Activated CD4-positive, alpha-beta T cell treated with anti-CD3 and anti-CD28 coated beads, Interleukin-2, Interleukin-4, amounts not matched to agents 100 ng/mL and 50 ng/mL, durations not matched to agents 16 hours and 8 hours (primary cell): ENCODE measurements around the gene LEMD3.

Experiments
- DNase-seq: peaks from one replicate; pipeline ENCODE4 v3.0.0-alpha.2; 2020; ENCODE audit warnings: low spot score

LEMD3 gene

GRCh38 chr12:65170209-65170881 is 962 bp downstream of the LEMD3 start:
- DNase-seq: peak; percentile 66

GRCh38 chr12:65171073-65171472 is 1.7 kb downstream of the LEMD3 start:
- no peak for DNase-seq

DNA sequence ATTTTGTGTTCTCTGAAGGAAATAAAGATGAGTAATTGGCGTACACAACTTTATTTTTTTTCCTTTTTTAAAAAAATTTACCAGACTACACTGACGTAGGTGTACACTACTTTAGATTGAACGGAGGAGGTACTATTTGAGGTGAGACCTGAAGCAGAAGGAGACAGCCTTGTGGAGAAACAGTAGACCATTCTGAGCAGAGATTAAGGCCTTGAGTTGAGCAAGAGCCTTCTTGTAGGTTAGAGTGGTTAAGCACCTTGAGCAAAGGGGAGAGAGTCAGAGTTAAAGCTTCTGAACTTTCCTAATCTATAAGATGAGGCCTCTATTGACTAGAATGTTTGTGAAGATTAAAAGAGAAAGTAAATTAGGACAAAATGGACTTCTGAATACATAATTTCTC is 2.5 kb downstream of the LEMD3 start:
- no peak for DNase-seq

DNA sequence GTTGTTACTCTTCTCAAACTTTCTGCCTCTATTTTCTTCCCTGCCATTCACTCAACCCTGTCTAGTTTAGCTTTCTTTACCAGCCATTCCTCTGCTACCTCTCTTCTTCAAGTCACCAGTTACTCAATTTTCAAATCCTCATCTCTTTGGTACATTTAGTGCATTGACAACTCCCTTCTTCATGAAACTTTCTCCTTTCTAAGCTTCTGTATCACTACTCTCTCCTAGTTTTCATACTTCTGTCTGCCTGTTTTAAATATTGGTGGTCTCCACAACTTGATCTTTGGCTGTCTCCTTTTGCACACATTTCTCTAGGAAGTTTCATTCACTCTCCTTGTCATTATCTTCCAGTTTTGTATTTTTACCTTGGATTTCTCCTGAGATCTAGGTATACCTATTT is 6.0 kb downstream of the LEMD3 start:
- no peak for DNase-seq

DNA sequence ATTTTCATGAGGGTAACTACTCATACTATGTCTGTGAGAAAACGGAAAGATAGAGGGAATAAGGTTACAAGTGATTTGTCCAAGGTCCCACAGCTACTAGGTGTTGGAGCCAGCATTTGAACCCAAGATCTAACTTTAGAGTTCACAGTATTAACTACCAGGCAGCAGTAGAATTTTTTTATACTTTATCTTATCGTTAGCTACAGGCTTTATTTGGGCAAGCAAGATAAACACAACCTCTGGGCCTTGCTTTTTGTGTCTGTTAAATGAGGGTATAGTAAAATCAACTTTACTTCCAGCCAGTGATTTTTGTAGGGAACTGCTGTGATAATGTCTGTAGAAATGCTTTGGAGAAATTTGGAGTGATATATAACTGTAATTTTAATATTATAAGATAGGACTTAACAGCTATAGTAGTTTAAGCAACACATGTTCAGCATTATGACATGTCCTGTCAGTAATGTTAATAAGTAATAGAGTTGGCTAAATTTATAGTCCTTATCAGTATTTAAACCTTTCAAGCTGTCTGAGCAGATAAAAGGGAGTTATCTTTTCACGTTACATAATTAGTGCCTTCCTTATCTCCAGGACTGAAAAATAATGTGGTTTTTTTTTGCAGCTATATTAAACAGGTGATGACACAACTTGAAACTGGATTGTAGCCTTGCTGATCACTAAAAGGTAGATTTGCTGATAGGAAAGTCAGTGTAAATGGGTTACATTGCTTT is 12.8 kb downstream of the LEMD3 start:
- no peak for DNase-seq

GRCh38 chr12:65184176-65184857 is 14.9 kb downstream of the LEMD3 start:
- no peak for DNase-seq

GRCh38 chr12:65184858-65185229 is 15.5 kb downstream of the LEMD3 start:
- no peak for DNase-seq

DNA sequence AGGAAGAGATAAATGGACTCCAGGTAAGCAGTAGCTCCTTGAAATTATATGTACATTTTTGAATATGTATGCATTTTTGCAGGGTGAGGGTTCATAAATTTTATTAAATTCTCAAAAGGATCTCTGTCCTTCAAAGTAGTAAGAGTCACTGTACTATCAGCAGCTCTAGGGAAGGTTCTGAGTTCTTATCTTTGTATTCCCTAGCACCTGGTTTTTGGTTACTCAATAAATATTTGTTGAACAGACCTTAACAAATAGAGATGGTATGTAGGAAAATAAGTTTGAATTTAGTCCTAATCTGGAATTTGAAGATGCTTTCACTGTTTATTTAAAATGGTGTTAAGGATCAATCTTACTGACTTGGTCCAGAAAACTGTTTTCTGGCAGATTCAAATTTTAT is 18.3 kb downstream of the LEMD3 start:
- no peak for DNase-seq

- DNase-seq: no peak
Measured at GRCh38 chr12:65188179-65188701, 18.9 kb downstream of the LEMD3 start.

DNA sequence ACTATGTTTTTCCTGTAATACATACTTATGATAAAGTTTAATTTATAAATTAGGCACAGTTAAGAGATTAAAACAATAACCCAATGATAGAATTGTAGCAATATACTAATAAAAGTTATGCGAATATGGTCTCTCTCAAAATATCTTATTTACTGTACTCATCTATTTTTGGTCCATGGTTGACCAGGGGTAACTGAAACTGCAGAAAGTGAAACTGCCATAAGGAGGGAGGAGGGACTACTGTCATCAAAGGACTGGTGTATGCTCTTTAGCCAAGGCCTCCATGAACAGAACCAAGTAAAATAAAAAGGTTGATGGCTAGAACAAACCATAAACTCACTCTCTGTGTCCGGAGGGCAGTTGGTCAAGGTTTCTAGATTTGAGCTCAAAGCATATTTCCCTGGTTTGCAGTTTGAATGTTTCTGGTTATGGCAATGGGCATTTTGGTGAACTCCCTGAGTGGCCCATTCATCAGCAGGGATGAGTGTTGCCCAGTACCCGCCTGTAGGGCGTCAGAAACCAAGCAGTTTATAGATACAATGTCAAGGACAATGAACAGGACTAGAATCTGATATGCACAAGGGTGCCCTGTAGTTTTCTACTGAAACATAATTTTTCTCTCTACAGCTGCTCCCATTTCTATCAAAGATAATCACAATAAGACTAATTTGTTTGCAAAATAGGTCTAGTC is 19.8 kb downstream of the LEMD3 start:
- DNase-seq: no peak

DNA sequence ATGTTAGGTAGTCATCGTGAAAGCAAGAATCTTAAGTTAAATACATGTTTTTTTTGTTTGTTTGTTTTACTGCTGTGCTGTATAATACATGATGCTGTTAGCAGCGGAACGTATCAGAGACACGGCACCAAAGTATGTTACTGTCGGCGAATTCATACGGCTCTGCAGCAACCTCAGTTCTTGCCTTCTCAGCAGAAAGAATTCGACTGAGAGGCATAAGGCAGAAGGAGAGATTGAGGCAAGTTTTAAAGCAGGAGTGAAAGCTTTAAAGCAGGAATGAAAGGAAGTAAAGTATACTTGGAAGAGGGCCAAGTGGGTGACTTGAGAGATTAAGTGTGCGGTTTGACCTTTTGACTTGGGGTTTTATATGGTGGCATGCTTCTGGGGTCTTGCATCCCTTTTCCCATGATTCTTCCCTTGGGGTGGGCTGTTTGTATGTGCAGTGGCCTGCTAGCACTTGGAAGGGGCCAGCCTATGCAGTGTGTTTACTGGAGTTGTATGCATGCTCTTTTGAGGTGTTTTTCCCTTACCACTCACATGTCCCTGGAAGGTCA is 23.7 kb downstream of the LEMD3 start:
- DNase-seq: no peak

- no peak for DNase-seq
Measured at GRCh38 chr12:65194949-65195348, 25.6 kb downstream of the LEMD3 start.

GRCh38 chr12:65195387-65196055 is 26.1 kb downstream of the LEMD3 start:
- DNase-seq: no peak

- no peak for DNase-seq
Measured at GRCh38 chr12:65196762-65197567, 27.6 kb downstream of the LEMD3 start.

DNA sequence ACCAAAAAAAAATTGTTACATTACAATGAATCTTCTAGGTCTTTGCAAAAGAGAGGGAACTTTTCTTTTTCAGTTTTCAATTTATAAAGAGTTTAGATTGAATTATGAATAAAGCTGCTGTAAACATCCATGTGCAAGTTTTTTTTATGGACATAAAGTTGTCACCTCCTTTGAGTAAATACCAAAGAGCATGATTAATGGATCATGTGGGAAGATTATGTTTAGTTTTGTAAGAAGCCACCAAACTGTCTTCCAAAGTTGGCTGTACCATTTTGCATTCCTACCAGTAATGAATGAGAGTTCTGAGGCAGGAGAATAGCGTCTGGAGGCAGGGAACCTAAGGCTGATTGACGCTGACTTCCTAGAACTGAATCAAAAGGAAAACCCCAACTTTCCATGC is 30.2 kb downstream of the LEMD3 start:
- no peak for DNase-seq

DNA sequence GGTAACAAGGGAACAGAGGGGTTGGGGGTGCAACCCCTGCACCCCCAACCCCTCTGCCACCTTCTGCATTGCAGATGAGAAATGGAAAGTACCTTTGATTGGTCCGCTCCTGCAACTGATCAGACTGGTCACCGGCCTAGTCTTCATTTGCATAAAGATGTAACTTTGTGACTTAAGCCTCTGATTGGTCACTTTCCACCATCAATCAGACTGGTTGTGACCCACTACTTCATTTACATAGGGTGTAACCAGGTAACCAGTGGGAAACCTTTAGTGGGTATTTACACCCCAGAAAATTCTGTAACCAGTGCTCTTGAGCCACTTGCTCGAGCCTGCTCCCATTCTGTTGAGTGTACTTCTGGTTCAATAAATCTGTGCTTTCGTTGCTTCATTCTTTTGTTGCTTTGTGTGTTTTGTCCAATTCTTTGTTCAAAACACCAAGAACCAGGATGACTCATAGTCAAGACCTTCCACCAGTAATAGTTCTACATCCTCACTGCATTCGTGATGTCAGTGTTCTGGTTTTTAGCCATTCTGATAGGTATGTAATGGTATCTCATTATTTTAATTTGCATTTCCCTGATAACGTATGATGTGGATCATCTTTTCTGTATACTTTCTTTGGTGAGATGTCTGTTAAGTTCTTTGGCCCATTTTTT is 30.8 kb downstream of the LEMD3 start:
- DNase-seq: no peak

- DNase-seq: no peak
Measured at GRCh38 chr12:65203376-65203775, 34.0 kb downstream of the LEMD3 start.

DNA sequence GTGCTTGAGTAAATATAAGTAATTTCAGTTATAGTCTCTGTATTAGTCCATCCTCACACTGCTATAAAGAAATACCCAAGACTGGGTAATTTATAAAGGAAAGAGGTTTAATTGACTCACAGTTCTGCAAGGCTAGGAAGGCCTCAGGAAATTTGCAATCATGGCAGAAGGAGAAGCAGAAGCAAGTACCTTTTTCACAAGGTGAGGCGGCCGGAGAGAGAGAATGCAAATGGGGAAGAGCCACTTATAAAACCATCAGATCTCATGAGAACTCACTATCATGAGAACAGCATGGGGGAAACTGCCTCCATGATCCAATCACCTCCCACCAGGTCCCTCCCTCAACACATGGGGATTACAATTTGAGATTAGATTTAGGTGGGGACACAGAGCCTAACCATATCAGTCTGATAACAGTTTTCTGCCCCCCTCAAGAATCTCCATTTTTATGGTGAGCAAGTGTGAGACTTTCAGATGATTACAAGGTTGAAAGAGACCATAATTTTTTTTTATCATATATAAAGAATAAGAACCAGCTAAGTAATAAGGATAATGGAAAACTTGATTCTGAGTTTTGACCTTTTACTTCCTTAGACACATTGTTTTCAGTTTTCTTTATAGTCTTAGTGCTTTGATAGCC is 35.6 kb downstream of the LEMD3 start:
- DNase-seq: no peak

DNA sequence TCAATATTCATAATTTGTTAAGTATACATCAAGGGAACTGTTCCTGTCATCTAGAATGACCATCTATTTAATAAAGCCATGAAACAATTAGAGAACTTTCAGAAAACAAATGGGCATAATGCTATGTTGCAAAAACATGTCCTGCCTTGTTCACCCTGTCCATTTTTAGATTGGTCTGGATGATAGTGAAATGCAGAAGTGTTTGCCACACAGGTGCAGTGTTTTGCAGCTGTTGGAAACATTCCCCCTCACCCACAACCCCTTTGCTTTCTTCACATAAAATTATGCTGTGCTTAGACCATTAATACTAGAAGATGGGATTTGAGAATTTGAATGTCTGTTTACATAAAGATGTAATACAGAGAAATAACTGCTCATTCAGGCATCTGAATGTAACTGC is 36.5 kb downstream of the LEMD3 start:
- no peak for DNase-seq

GRCh38 chr12:65208125-65208524 is 38.7 kb downstream of the LEMD3 start:
- no peak for DNase-seq
